KG1 (cell line): ENCODE measurements around the gene CLSTN1.

ENCODE experiments used
- DNase-seq: peaks from one replicate; lab custom pipeline; 2025; lab: John Stamatoyannopoulos, UW

Gene CLSTN1

GRCh38 chr1:9711466-9712020 lies 112.2 kb downstream of the CLSTN1 start:
- DNase-seq, result no peak

- DNase-seq, result no peak
Measured at GRCh38 chr1:9710037-9710436, 113.7 kb downstream of the CLSTN1 start.

- no peak for DNase-seq
Measured at GRCh38 chr1:9706178-9706577, 117.6 kb downstream of the CLSTN1 start.

- DNase-seq, result no peak
Measured at GRCh38 chr1:9705337-9706093, 118.2 kb downstream of the CLSTN1 start.

GRCh38 chr1:9703681-9704080 lies 120.1 kb downstream of the CLSTN1 start:
- no peak for DNase-seq

GRCh38 chr1:9703165-9703509 lies 120.6 kb downstream of the CLSTN1 start:
- DNase-seq, result no peak

- no peak for DNase-seq
Measured at GRCh38 chr1:9701665-9702064, 122.1 kb downstream of the CLSTN1 start.

- no peak for DNase-seq
Measured at GRCh38 chr1:9700340-9700739, 123.4 kb downstream of the CLSTN1 start.

GRCh38 chr1:9699361-9699760 lies 124.4 kb downstream of the CLSTN1 start:
- no peak for DNase-seq

- DNase-seq, result no peak
Measured at GRCh38 chr1:9696793-9697192, 127.0 kb downstream of the CLSTN1 start.

- no peak for DNase-seq
Measured at GRCh38 chr1:9691691-9692090, 132.1 kb downstream of the CLSTN1 start.

- DNase-seq, result no peak
Measured at GRCh38 chr1:9691108-9691445, 132.7 kb downstream of the CLSTN1 start.

- no peak for DNase-seq
Measured at GRCh38 chr1:9690440-9691107, 133.2 kb downstream of the CLSTN1 start.

- no peak for DNase-seq
Measured at GRCh38 chr1:9689971-9690381, 133.8 kb downstream of the CLSTN1 start.

GRCh38 chr1:9689011-9689706 lies 134.6 kb downstream of the CLSTN1 start:
- DNase-seq, result no peak

GRCh38 chr1:9688599-9688998 lies 135.2 kb downstream of the CLSTN1 start:
- DNase-seq, result no peak

- no peak for DNase-seq
Measured at GRCh38 chr1:9687874-9688582, 135.7 kb downstream of the CLSTN1 start.

GRCh38 chr1:9687120-9687873 lies 136.5 kb downstream of the CLSTN1 start:
- DNase-seq, result no peak

- no peak for DNase-seq
Measured at GRCh38 chr1:9684801-9685200, 139.0 kb downstream of the CLSTN1 start.

GRCh38 chr1:9680828-9681227 lies 142.9 kb downstream of the CLSTN1 start:
- no peak for DNase-seq

GRCh38 chr1:9680091-9680490 lies 143.7 kb downstream of the CLSTN1 start:
- no peak for DNase-seq
